HCT116 (cell line): ENCODE results near the gene RTN4RL1. TPM values are rescaled to one million over a fixed set of nuclear protein-coding genes. Genes with fewer than 3 reads are reported as not detected.

Experiments
- ATAC-seq: fragments of 200-7000 bp; cut with Tn5 transposase; 2 replicates; pipeline ENCODE4 v1.9.1; 2020; ENCODE audit warnings: mild to moderate bottlenecking, moderate library complexity
- BruUV-seq: library from RNA; stranded (reverse); fragments of 400-500 nt; replicated peaks from 2 replicates; lab custom pipeline; 2021; lab: Mats Ljungman, UMichigan
- CTCF ChIA-PET: fragments of 300-600 bp; sonication (Branson Sonifier 250); formaldehyde crosslinking; loops from one replicate; lab custom pipeline; 2021; ENCODE audit warnings: antibody characterized with exemption; lab: Charles Lee
- POLR2A ChIA-PET: fragments of 300-600, 350-600 bp; sonication (Branson Sonifier 250); formaldehyde crosslinking; loops from one replicate; lab custom pipeline; 2021; ENCODE audit warnings: antibody characterized with exemption; lab: Charles Lee
- RAD21 ChIA-PET, 2 experiments: fragments of 300-600 bp; sonication (Branson Sonifier 250); formaldehyde crosslinking; loops; one replicate each; lab custom pipeline; 2023; ENCODE audit warnings: low total read pairs in 2 of 2; ENCODE audit not compliant: uncharacterized antibody in 2 of 2, unreplicated experiment in 2 of 2, low non-redundant PET in 1 of 2; lab: Charles Lee
- DNase-seq: peaks from one replicate; pipeline ENCODE4 v3.0.0-alpha.2; 2010; ENCODE audit warnings: low read depth, low spot score
- H2AFZ ChIP-seq: fragments of 200-600 bp; shearing (Covaris generic), sonication (generic); 2 replicates; pipeline ENCODE4 v1.6.1; 2017; ENCODE audit warnings: low read depth, mixed run types, mixed read lengths, antibody characterized with exemption, low read length; ENCODE audit not compliant: poor library complexity, severe bottlenecking
- H3K27ac ChIP-seq: 2 replicates; pipeline ENCODE4 v1.5.1; 2012; ENCODE audit warnings: low read depth, low read length
- H3K27me3 ChIP-seq: fragments of 200-600 bp; sonication (generic); 2 replicates; pipeline ENCODE4 v1.6.1; 2016; ENCODE audit warnings: mixed run types, low read length, mixed read lengths; ENCODE audit not compliant: insufficient read depth
- H3K36me3 ChIP-seq, 2 experiments: fragments of 200-500 bp in 1 of 2; fragments of 200-600 bp in 1 of 2; sonication (Bioruptor generic) in 1 of 2; sonication (generic) in 1 of 2; 2 replicates each; pipeline versions ENCODE4 v1.5.1 to v1.6.1; 2014 to 2016; ENCODE audit warnings: low read length in 2 of 2, inconsistent platforms in 1 of 2, mixed read lengths in 1 of 2, mixed run types in 1 of 2; ENCODE audit not compliant: insufficient read depth in 2 of 2, control insufficient read depth in 1 of 2
- H3K4me1 ChIP-seq, 2 experiments: fragments of 200-600 bp in 1 of 2; sonication (generic) in 1 of 2; 2 replicates each; pipeline versions ENCODE4 v1.5.1 to v1.6.1; 2012 to 2017; ENCODE audit warnings: low read length in 2 of 2, inconsistent platforms in 1 of 2, mild to moderate bottlenecking in 1 of 2, mixed read lengths in 1 of 2, mixed run types in 1 of 2, moderate library complexity in 1 of 2; ENCODE audit not compliant: insufficient read depth in 2 of 2, control insufficient read depth in 1 of 2
- H3K4me2 ChIP-seq: fragments of 200-600 bp; sonication (generic); 2 replicates; pipeline ENCODE4 v1.6.1; 2017; ENCODE audit warnings: mixed run types, low read length, mixed read lengths
- H3K4me3 ChIP-seq, 2 experiments: fragments of 200-600 bp in 1 of 2; sonication (generic) in 1 of 2; replicated peaks in 1 of 2; 2 replicates each; pipeline ENCODE4 v1.5.1; 2011 to 2016; ENCODE audit warnings: low read length in 2 of 2, control low read depth in 1 of 2, low read depth in 1 of 2, mild to moderate bottlenecking in 1 of 2, mixed read lengths in 1 of 2, mixed run types in 1 of 2
- H3K79me2 ChIP-seq: fragments of 200-600 bp; sonication (generic); 2 replicates; pipeline ENCODE4 v1.6.1; 2017; ENCODE audit warnings: mild to moderate bottlenecking, mixed run types, low read length, moderate library complexity, mixed read lengths; ENCODE audit not compliant: insufficient read depth
- H3K9ac ChIP-seq: fragments of 200-600 bp; sonication (generic); 2 replicates; pipeline ENCODE4 v1.6.1; 2016; ENCODE audit warnings: low read length, mixed read lengths
- H3K9me2 ChIP-seq: fragments of 200-600 bp; sonication (generic), shearing (Covaris generic); 2 replicates; pipeline ENCODE4 v1.6.1; 2017; ENCODE audit warnings: mixed run types, mild to moderate bottlenecking, moderate library complexity; ENCODE audit not compliant: insufficient read depth
- H3K9me3 ChIP-seq, 2 experiments: fragments of 200-500 bp in 1 of 2; fragments of 200-600 bp in 1 of 2; sonication (Bioruptor generic) in 1 of 2; sonication (generic) in 1 of 2; 2 replicates each; pipeline ENCODE4 v1.6.1; 2014 to 2017; ENCODE audit warnings: low read length in 2 of 2, mixed read lengths in 2 of 2, inconsistent platforms in 1 of 2, low read depth in 1 of 2, mild to moderate bottlenecking in 1 of 2, mixed run types in 1 of 2, moderate library complexity in 1 of 2; ENCODE audit not compliant: control insufficient read depth in 1 of 2, insufficient read depth in 1 of 2
- H4K20me1 ChIP-seq: fragments of 200-600 bp; sonication (generic), shearing (Covaris generic); 2 replicates; pipeline ENCODE4 v1.6.1; 2017; ENCODE audit warnings: mixed run types, mild to moderate bottlenecking, moderate library complexity; ENCODE audit not compliant: insufficient read depth
- CEBPB ChIP-seq: IDR thresholded peaks from 2 replicates; pipeline ENCODE4 v1.6.1; 2012; ENCODE audit warnings: low read depth
- EGR1 ChIP-seq: IDR thresholded peaks from 2 replicates; pipeline ENCODE4 v1.6.1; 2012; ENCODE audit warnings: low read depth
- EZH2 ChIP-seq: fragments of 200-600 bp; sonication (generic); IDR thresholded peaks from 2 replicates; pipeline ENCODE4 v1.6.1; 2017; ENCODE audit warnings: antibody characterized with exemption, mixed run types
- POLR2AphosphoS5 ChIP-seq: IDR thresholded peaks from 2 replicates; pipeline ENCODE4 v1.6.1; 2011; ENCODE audit warnings: mild to moderate bottlenecking, low read depth, low read length, moderate library complexity
- SRF ChIP-seq: IDR thresholded peaks from 2 replicates; pipeline ENCODE4 v1.6.1; 2012; ENCODE audit warnings: low read depth
- YY1 ChIP-seq: IDR thresholded peaks from 2 replicates; pipeline ENCODE4 v1.6.1; 2011; ENCODE audit warnings: low read length, low read depth, moderate library complexity, mild to moderate bottlenecking; ENCODE audit not compliant: insufficient replicate concordance; ENCODE audit errors: extremely low read depth
- ZFX ChIP-seq: fragments of 450-650 bp; IDR thresholded peaks from 2 replicates; pipeline ENCODE4 v1.6.1; 2017
- intact Hi-C: fragments of 100-400 bp; cut with micrococcal nuclease; formaldehyde crosslinking; loops from 2 replicates; pipeline ENCODE4 v1.10.0; 2022
- total RNA-seq: library from RNA; stranded (reverse); gene quantifications from one replicate; pipeline ENCODE4 v1.2.1, GENCODE V29; 2021; ENCODE audit not compliant: unreplicated experiment
- TF ChIP-seq, protein P1 (sequence below): IDR thresholded peaks from 2 replicates; pipeline ENCODE4 v1.6.1; 2012
- TF ChIP-seq, protein P2 (sequence below): IDR thresholded peaks from 2 replicates; pipeline ENCODE4 v1.6.1; 2012
- TF ChIP-seq, protein P3 (sequence below), 3 experiments: fragments of 200-600 bp in 1 of 3; sonication (generic) in 1 of 3; IDR thresholded peaks in 2 of 3; conservative IDR thresholded peaks in 1 of 3; 2 replicates each; pipeline ENCODE4 v1.5.1; 2012 to 2017; ENCODE audit warnings: low read depth in 2 of 3, low read length in 2 of 3, antibody characterized with exemption in 1 of 3, borderline replicate concordance in 1 of 3, control low read depth in 1 of 3, mild to moderate bottlenecking in 1 of 3, mixed read lengths in 1 of 3, mixed run types in 1 of 3, moderate library complexity in 1 of 3; ENCODE audit not compliant: insufficient read depth in 1 of 3

Gene RTN4RL1
- total RNA-seq, 1 experiment from 2014 or later, result 3.7 TPM

DNA sequence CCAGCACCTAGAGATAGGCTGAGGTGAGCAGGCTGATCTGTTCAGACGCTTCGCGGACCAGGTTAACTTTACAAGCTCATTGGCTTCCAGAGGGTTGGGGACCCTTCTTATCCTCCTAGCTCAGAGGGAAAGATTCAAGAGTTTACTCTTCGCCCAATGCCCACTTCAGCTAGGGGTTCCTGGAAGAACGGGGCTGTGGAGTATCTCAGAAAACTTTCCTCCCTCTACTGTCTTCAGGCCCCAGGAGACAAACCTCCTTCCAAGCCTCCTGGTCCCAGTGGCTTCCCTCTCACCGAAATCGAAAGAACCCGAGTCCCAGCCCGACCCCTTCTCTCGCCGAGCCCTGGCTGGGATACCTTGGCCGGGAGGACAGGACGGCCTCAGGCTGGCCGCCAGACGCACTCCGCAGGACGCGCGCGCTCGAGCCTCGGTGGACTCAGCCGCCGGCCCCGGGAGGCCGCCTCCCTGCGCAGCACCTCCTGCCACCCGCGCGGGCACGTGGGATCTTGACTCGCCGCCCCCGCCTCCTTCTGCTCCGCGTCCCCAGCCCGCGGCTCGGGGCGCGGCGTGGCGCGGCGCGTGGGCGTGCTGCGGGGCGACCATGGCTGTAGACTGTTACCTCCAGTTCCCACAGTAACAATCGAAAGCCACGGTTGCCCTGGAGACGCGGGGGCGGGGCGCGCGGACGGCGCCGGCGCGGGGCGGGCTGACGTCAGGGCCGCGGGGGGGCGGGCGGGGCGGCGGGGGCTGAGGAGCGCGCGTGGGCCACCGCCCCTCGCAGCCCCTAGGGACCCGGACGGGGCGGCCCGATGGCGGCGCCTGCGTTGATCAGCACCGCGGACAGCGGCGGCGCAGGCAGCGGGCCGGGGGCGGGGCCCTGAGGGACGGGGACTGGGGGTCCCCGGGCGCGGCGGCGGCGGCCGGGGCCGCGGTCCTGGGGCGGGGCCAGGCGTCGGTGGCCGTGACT, 24.5 kb upstream of the RTN4RL1 start (continued):
- no peak for TF ChIP-seq CEBPB
- TF ChIP-seq ZFX, result peak; percentile 53
- no peak for TF ChIP-seq EZH2
- TF ChIP-seq, protein P1, sequence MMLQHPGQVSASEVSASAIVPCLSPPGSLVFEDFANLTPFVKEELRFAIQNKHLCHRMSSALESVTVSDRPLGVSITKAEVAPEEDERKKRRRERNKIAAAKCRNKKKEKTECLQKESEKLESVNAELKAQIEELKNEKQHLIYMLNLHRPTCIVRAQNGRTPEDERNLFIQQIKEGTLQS, result no peak
- TF ChIP-seq, protein P2, sequence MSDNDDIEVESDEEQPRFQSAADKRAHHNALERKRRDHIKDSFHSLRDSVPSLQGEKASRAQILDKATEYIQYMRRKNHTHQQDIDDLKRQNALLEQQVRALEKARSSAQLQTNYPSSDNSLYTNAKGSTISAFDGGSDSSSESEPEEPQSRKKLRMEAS, result peak; percentile 57

GRCh38 chr17:2048805-2049204, 23.7 kb upstream of the RTN4RL1 start:
- H3K36me3 ChIP-seq, result no peaks in the 10 kb centered on the region
- peak overlapping the region; percentile 97 for H3K4me2 ChIP-seq
- TF ChIP-seq, protein P3, sequence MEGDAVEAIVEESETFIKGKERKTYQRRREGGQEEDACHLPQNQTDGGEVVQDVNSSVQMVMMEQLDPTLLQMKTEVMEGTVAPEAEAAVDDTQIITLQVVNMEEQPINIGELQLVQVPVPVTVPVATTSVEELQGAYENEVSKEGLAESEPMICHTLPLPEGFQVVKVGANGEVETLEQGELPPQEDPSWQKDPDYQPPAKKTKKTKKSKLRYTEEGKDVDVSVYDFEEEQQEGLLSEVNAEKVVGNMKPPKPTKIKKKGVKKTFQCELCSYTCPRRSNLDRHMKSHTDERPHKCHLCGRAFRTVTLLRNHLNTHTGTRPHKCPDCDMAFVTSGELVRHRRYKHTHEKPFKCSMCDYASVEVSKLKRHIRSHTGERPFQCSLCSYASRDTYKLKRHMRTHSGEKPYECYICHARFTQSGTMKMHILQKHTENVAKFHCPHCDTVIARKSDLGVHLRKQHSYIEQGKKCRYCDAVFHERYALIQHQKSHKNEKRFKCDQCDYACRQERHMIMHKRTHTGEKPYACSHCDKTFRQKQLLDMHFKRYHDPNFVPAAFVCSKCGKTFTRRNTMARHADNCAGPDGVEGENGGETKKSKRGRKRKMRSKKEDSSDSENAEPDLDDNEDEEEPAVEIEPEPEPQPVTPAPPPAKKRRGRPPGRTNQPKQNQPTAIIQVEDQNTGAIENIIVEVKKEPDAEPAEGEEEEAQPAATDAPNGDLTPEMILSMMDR (IDR thresholded peaks at IDR 0.05 in 2 of 3, conservative IDR thresholded peaks at IDR 0.05 in 1 of 3; ENCODE audit: borderline replicate concordance in 1 of 3, insufficient read depth in 1 of 3, low read depth in 2 of 3, low read length in 2 of 3), result no peak
- TF ChIP-seq POLR2AphosphoS5 (no peak), EGR1 (no peak), SRF (no peak), YY1 (no peak)
- H3K9me3 ChIP-seq, result no peaks in the 10 kb centered on the region
- H3K4me1 ChIP-seq, result peaks cover 12 to 39% of the 10 kb centered on the region in 2 experiments
- intact Hi-C loops, result no loop called here
- no peak for ATAC-seq
- TSS peak; percentile 57 for BruUV-seq
- H3K27me3 ChIP-seq, result no peaks in the 10 kb centered on the region
- no peak overlapping the region for H3K27ac ChIP-seq
- no peak overlapping the region for H2AFZ ChIP-seq
- H3K4me3 ChIP-seq, result peak overlapping the region; percentile 69 to 74
- ChIA-PET RAD21 (no interaction called here), CTCF (no interaction called here), POLR2A (no interaction called here)
- peaks cover 4% of the 10 kb centered on the region; the same call in 1 of the 2 replicates for H3K79me2 ChIP-seq
- peak overlapping the region; percentile 87 for H3K9ac ChIP-seq
- DNase-seq, result no peak
- H4K20me1 ChIP-seq, result no peaks in the 10 kb centered on the region
- no peaks in the 10 kb centered on the region for H3K9me2 ChIP-seq
